Endothelial cell of umbilical vein (primary cell): ENCODE data around the gene LRRC8E. TPM values are rescaled to one million over a fixed set of nuclear protein-coding genes. Genes with fewer than 3 reads are reported as not detected.
A peak's percentile ranks its signal among the peaks of the same experiment; 100 is the strongest.

Source experiments
- BruUV-seq: library from RNA; stranded (reverse); fragments of 400-500 nt; replicated peaks from 2 replicates; lab custom pipeline; 2021; lab: Mats Ljungman, UMichigan
- CTCF ChIA-PET: fragments of 300-600, 350-600 bp; sonication (Branson Sonifier 250); formaldehyde crosslinking; loops from one replicate; lab custom pipeline; 2021; ENCODE audit warnings: antibody characterized with exemption, inconsistent platforms; lab: Charles Lee
- POLR2A ChIA-PET: fragments of 300-600, 350-600 bp; sonication (Branson Sonifier 250); formaldehyde crosslinking; loops from one replicate; lab custom pipeline; 2021; ENCODE audit warnings: antibody characterized with exemption, inconsistent platforms; lab: Charles Lee
- DNase-seq: peaks from one replicate; pipeline ENCODE4 v3.0.0-alpha.2; 2011; ENCODE audit warnings: low read depth, low spot score
- FAIRE-seq: peaks from 2 replicates; lab custom pipeline; 2011; peaks lifted over from hg19 to GRCh38; lab: Jason Lieb, UNC
- H2AFZ ChIP-seq: 2 replicates; pipeline ENCODE4 v1.6.0; 2012; ENCODE audit warnings: low read depth, low read length, control low read depth, inconsistent platforms
- H3K27ac ChIP-seq: 2 replicates; pipeline ENCODE4 v1.5.1; 2011; ENCODE audit warnings: low read depth, mild to moderate bottlenecking, control low read depth, low read length, moderate library complexity; ENCODE audit not compliant: insufficient read depth
- H3K27me3 ChIP-seq, 2 experiments: 2 replicates each; pipeline versions ENCODE4 v1.6.0 to v1.6.1; 2011; ENCODE audit warnings: low read length in 2 of 2, mixed read lengths in 1 of 2; ENCODE audit not compliant: control insufficient read depth in 2 of 2, insufficient read depth in 2 of 2
- H3K36me3 ChIP-seq, 2 experiments: 2 replicates in 1 of 2; 3 replicates in 1 of 2; pipeline ENCODE4 v1.5.1; 2011; ENCODE audit warnings: low read length in 2 of 2, mild to moderate bottlenecking in 1 of 2, moderate library complexity in 1 of 2; ENCODE audit not compliant: control insufficient read depth in 2 of 2, insufficient read depth in 2 of 2; ENCODE audit errors: extremely low read depth in 1 of 2
- H3K4me1 ChIP-seq: 3 replicates; pipeline ENCODE4 v1.5.1; 2011; ENCODE audit warnings: mild to moderate bottlenecking, low read length; ENCODE audit not compliant: control insufficient read depth, insufficient read depth; ENCODE audit errors: extremely low read depth
- H3K4me2 ChIP-seq: 2 replicates; pipeline ENCODE4 v1.6.1; 2011; ENCODE audit warnings: low read length, control low read depth, mixed read lengths; ENCODE audit not compliant: insufficient read depth
- H3K4me3 ChIP-seq, 3 experiments: fragments of 200-600 bp in 1 of 3; sonication (generic), shearing (Covaris generic) in 1 of 3; replicated peaks in 1 of 3; 2 replicates each; pipeline ENCODE4 v1.5.1; 2011 to 2016; ENCODE audit warnings: control low read depth in 3 of 3, low read length in 3 of 3, mild to moderate bottlenecking in 2 of 3, inconsistent platforms in 1 of 3, low read depth in 1 of 3, moderate library complexity in 1 of 3; ENCODE audit not compliant: insufficient read depth in 1 of 3
- H3K79me2 ChIP-seq: 2 replicates; pipeline ENCODE4 v1.6.0; 2012; ENCODE audit warnings: low read length, inconsistent platforms; ENCODE audit not compliant: control insufficient read depth, insufficient read depth
- H3K9ac ChIP-seq: replicated peaks from 2 replicates; pipeline ENCODE3; 2011; ENCODE audit warnings: low read length, control low read depth; ENCODE audit not compliant: insufficient read depth; ENCODE audit errors: extremely low read depth
- H3K9me1 ChIP-seq: replicated peaks from 3 replicates; pipeline ENCODE4 v1.6.0; 2011; ENCODE audit warnings: mild to moderate bottlenecking, low read length; ENCODE audit not compliant: control insufficient read depth, insufficient read depth; ENCODE audit errors: extremely low read depth
- H3K9me3 ChIP-seq: replicated peaks from 2 replicates; pipeline ENCODE4 v1.5.1; 2012; ENCODE audit warnings: low read length, inconsistent platforms; ENCODE audit not compliant: control insufficient read depth, insufficient read depth
- H4K20me1 ChIP-seq: replicated peaks from 2 replicates; pipeline ENCODE3; 2011; ENCODE audit warnings: mild to moderate bottlenecking, low read length; ENCODE audit not compliant: control insufficient read depth, insufficient read depth; ENCODE audit errors: extremely low read depth
- EZH2 ChIP-seq: IDR thresholded peaks from 2 replicates; pipeline ENCODE4 v1.6.1; 2012; ENCODE audit warnings: borderline replicate concordance, low read depth, mild to moderate bottlenecking, moderate library complexity, low read length, inconsistent platforms; ENCODE audit not compliant: severe bottlenecking
- MYC ChIP-seq: IDR thresholded peaks from one replicate; pipeline ENCODE4 v1.6.1; 2011; ENCODE audit warnings: mild to moderate bottlenecking, low read depth, low read length
- POLR2A ChIP-seq: IDR thresholded peaks from 2 replicates; pipeline ENCODE4 v1.6.1; 2012; ENCODE audit warnings: low read depth, mild to moderate bottlenecking, control low read depth, low read length
- POLR2AphosphoS5 ChIP-seq: IDR thresholded peaks from 2 replicates; pipeline ENCODE4 v1.6.1; 2012; ENCODE audit warnings: low read depth, mild to moderate bottlenecking, control low read depth, low read length, moderate library complexity; ENCODE audit not compliant: insufficient read depth
- dilution Hi-C: fragments of 300-500 bp; cut with MboI; formaldehyde crosslinking; loops from one replicate; pipeline ENCODE4 v1.15.0; 2019; ENCODE audit warnings: low sequenced_read_pairs; ENCODE audit not compliant: extremely low pct_ligation_motif_present
- intact Hi-C: fragments of 100-400 bp; cut with micrococcal nuclease; formaldehyde crosslinking; loops from one replicate; pipeline ENCODE4 v1.10.0; 2022
- polyA plus RNA-seq, 4 experiments: library from polyadenylated mRNA; depleted of rRNA in 3 of 4; stranded (reverse) in 3 of 4; unstranded in 1 of 4; fragments of >200 nt; gene quantifications; 2 replicates each; pipeline versions ENCODE4 v1.2.1 to v1.2.3, GENCODE V29; 2011 to 2012; ENCODE audit warnings: missing spikeins in 1 of 4
- total RNA-seq: library from RNA; stranded (reverse); gene quantifications from 2 replicates; pipeline ENCODE4 v1.2.3, GENCODE V29; 2021
- TF ChIP-seq, protein P1 (sequence below): IDR thresholded peaks from 2 replicates; pipeline ENCODE4 v1.6.1; 2011; ENCODE audit not compliant: insufficient read depth, insufficient read length

Gene LRRC8E
- total and polyA plus RNA-seq, 2 donors (not counting 3 experiments of a cell fraction or from before 2014, with no cell fraction given) = 1.1 to 1.6 TPM

- H3K4me2 ChIP-seq = no peak overlapping the region
- H3K36me3 ChIP-seq = no peaks in the 10 kb centered on the region
- no peaks in the 10 kb centered on the region for H3K9me1 ChIP-seq
- no peak overlapping the region for H3K27ac ChIP-seq
- H3K9ac ChIP-seq = no peak overlapping the region
- intact Hi-C loops (loop anchor here (5.0 kb wide), 1 partner anchor 41 kb away; the partner anchor contains the start of gene EVI5L), dilution Hi-C loops (no loop called here)
- peaks cover 11 to 25% of the 10 kb centered on the region in 2 experiments for H3K27me3 ChIP-seq
- BruUV-seq = no TSS peak
- ChIA-PET POLR2A (no interaction called here), CTCF (no interaction called here)
- TF ChIP-seq EZH2 (peak; percentile 28), POLR2AphosphoS5 (no peak), POLR2A (no peak), MYC (no peak)
- TF ChIP-seq, protein P1, sequence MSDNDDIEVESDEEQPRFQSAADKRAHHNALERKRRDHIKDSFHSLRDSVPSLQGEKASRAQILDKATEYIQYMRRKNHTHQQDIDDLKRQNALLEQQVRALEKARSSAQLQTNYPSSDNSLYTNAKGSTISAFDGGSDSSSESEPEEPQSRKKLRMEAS = no peak
- DNase-seq = no peak
- H2AFZ ChIP-seq = no peak overlapping the region
- no peaks in the 10 kb centered on the region for H3K9me3 ChIP-seq
- peaks cover 5% of the 10 kb centered on the region for H3K4me1 ChIP-seq
- no peak for FAIRE-seq
- no peaks in the 10 kb centered on the region for H3K79me2 ChIP-seq
- no peak overlapping the region for H3K4me3 ChIP-seq
- H4K20me1 ChIP-seq = no peaks in the 10 kb centered on the region
Measured at GRCh38 chr19:7873304-7874075, 14.8 kb upstream of the LRRC8E start.
